Immature natural killer cell (primary cell): Measurements from ENCODE around the gene LRP1. TPM values are rescaled to one million over a fixed set of nuclear protein-coding genes. Genes with fewer than 3 reads are reported as not detected.

Source experiments
- DNase-seq, 3 donors: peaks; one replicate each; pipeline ENCODE4 v3.0.0; 2022; ENCODE audit warnings: mixed read lengths in 1 of 3
- H3K27ac Mint-ChIP-seq, 6 donors: one replicate each; pipeline ENCODE4 v1.8.0; 2020; ENCODE audit warnings: mixed read lengths in 6 of 6, mild to moderate bottlenecking in 5 of 6, inconsistent platforms in 4 of 6, moderate library complexity in 3 of 6
- H3K27me3 Mint-ChIP-seq, 3 donors: one replicate each; pipeline ENCODE4 v1.8.0; 2020 to 2021; ENCODE audit warnings: low read depth in 3 of 3, mild to moderate bottlenecking in 3 of 3, mixed read lengths in 3 of 3, moderate library complexity in 3 of 3, inconsistent platforms in 1 of 3
- H3K36me3 Mint-ChIP-seq, 3 donors: one replicate each; pipeline ENCODE4 v1.8.0; 2020; ENCODE audit warnings: mixed read lengths in 3 of 3, inconsistent platforms in 2 of 3, mild to moderate bottlenecking in 2 of 3
- H3K4me1 Mint-ChIP-seq, 2 donors: one replicate each; pipeline ENCODE4 v1.8.0; 2020; ENCODE audit warnings: inconsistent platforms in 2 of 2, mild to moderate bottlenecking in 2 of 2, mixed read lengths in 2 of 2, moderate library complexity in 1 of 2
- H3K4me3 Mint-ChIP-seq, 5 donors: one replicate each; pipeline ENCODE4 v1.8.0; 2020; ENCODE audit warnings: mild to moderate bottlenecking in 5 of 5, mixed read lengths in 5 of 5, inconsistent platforms in 3 of 5, moderate library complexity in 3 of 5
- H3K9me3 Mint-ChIP-seq, 6 donors: one replicate each; pipeline ENCODE4 v1.8.0; 2020; ENCODE audit warnings: mild to moderate bottlenecking in 6 of 6, mixed read lengths in 6 of 6, inconsistent platforms in 4 of 6, moderate library complexity in 3 of 6
- polyA plus RNA-seq, 3 donors: library from polyadenylated mRNA; unstranded; fragments of 300-500 nt; fragmentation: Illumina TruSeq; gene quantifications; one replicate each; pipeline ENCODE4 v1.2.3, GENCODE V29; 2021

The LRP1 gene
- polyA plus RNA-seq, 3 donors from 2014 or later, result 0.08 to 0.22 TPM; not detected in 1

DNA sequence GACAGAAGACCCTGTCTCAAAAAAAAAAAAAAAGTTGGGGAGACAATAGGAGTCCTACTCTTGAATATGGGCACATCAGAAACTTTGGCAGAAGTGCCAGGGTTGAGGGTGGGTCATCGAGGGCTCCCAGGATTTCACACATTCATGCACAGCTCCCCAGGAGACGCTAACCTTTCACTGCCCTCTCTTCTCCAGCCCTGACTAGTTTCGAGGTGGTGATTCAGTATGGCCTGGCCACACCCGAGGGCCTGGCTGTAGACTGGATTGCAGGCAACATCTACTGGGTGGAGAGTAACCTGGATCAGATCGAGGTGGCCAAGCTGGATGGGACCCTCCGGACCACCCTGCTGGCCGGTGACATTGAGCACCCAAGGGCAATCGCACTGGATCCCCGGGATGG is 48.6 kb downstream of the LRP1 start:
- no peak for DNase-seq
- Mint-ChIP-seq H3K27ac (no peak overlapping the region), H3K4me1 (no peaks in the 10 kb centered on the region), H3K36me3 (no peaks in the 10 kb centered on the region), H3K9me3 (no peaks in the 10 kb centered on the region), H3K4me3 (no peak overlapping the region), H3K27me3 (peaks cover 0 to 5% (median 4%) of the 10 kb centered on the region in 3 donors)

DNA sequence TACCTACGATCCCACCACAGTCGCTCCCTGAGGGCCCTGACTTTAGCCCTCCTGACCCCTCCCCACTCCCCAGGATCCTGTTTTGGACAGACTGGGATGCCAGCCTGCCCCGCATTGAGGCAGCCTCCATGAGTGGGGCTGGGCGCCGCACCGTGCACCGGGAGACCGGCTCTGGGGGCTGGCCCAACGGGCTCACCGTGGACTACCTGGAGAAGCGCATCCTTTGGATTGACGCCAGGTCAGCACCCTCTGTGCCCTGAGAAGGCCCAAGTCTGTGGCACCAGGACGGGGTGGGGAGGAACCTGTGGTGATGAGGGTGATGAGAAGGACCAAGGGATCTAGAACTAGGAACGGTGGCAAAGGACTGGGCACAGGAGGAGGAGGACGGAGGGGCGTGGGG is 49.1 kb downstream of the LRP1 start:
- H3K27ac Mint-ChIP-seq, result no peak overlapping the region
- no peak overlapping the region for H3K4me3 Mint-ChIP-seq
- H3K9me3 Mint-ChIP-seq, result no peaks in the 10 kb centered on the region
- no peak for DNase-seq
- H3K36me3 Mint-ChIP-seq, result no peaks in the 10 kb centered on the region
- peaks cover 0 to 5% (median 4%) of the 10 kb centered on the region in 3 donors for H3K27me3 Mint-ChIP-seq
- H3K4me1 Mint-ChIP-seq, result no peaks in the 10 kb centered on the region

DNA sequence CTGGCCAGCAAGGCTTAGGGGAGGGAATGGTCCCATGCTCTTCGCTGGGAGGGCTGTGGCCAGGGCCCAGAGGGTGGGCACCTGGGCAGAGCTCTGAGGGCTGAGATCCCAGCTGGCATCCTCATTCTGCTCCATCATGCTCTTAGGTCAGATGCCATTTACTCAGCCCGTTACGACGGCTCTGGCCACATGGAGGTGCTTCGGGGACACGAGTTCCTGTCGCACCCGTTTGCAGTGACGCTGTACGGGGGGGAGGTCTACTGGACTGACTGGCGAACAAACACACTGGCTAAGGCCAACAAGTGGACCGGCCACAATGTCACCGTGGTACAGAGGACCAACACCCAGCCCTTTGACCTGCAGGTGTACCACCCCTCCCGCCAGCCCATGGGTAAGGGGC is 49.9 kb downstream of the LRP1 start:
- DNase-seq, result no peak
- no peak overlapping the region for H3K27ac Mint-ChIP-seq
- no peaks in the 10 kb centered on the region for H3K9me3 Mint-ChIP-seq
- H3K4me1 Mint-ChIP-seq, result no peaks in the 10 kb centered on the region
- no peaks in the 10 kb centered on the region for H3K36me3 Mint-ChIP-seq
- H3K4me3 Mint-ChIP-seq, result no peak overlapping the region
- H3K27me3 Mint-ChIP-seq, result peaks cover 0 to 6% (median 3%) of the 10 kb centered on the region in 3 donors

DNA sequence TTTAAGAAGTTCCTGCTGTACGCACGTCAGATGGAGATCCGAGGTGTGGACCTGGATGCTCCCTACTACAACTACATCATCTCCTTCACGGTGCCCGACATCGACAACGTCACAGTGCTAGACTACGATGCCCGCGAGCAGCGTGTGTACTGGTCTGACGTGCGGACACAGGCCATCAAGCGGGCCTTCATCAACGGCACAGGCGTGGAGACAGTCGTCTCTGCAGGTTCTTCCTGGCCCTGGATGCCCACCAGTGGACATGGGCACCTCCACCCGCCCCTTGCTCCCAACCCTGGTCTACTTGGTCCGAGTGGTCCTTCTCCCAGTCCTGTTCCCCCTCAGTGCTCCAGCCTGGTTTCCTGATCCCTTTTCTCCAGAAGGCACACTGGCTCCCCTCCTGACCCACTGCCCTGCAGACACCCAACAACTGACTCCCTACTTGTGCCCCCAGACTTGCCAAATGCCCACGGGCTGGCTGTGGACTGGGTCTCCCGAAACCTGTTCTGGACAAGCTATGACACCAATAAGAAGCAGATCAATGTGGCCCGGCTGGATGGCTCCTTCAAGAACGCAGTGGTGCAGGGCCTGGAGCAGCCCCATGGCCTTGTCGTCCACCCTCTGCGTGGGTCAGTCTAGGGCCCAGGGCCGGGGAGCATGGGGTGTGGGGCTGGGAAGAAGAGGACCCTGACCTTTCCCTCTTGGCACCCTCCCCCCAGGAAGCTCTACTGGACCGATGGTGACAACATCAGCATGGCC is 51.2 kb downstream of the LRP1 start:
- no peaks in the 10 kb centered on the region for H3K4me1 Mint-ChIP-seq
- DNase-seq, result no peak
- no peaks in the 10 kb centered on the region for H3K36me3 Mint-ChIP-seq
- no peak overlapping the region for H3K27ac Mint-ChIP-seq
- H3K4me3 Mint-ChIP-seq, result no peak overlapping the region
- H3K9me3 Mint-ChIP-seq, result no peaks in the 10 kb centered on the region
- peaks cover 0 to 6% (median 6%) of the 10 kb centered on the region in 3 donors for H3K27me3 Mint-ChIP-seq

DNA sequence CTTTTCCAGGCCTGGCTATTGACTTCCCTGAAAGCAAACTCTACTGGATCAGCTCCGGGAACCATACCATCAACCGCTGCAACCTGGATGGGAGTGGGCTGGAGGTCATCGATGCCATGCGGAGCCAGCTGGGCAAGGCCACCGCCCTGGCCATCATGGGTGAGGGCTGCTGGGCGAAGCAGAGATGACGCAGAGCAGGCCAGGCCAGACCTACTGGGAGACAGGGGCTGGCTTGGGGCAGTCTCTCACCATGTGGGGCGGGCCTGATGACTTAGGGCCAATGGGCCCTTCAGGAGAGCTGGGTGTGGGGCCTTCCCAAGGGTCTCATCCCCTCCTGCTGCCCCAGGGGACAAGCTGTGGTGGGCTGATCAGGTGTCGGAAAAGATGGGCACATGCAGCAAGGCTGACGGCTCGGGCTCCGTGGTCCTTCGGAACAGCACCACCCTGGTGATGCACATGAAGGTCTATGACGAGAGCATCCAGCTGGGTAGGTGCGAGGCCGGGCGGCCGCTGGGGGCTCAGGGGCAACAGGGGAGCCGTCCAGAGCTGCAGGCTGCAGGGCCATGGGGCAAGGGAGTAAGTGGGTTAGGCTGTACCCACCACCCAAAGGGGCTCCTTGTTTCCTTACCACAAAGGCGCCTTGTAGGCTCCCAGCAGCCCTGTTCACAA is 52.2 kb downstream of the LRP1 start:
- H3K27ac Mint-ChIP-seq, result no peak overlapping the region
- no peaks in the 10 kb centered on the region for H3K9me3 Mint-ChIP-seq
- H3K4me1 Mint-ChIP-seq, result no peaks in the 10 kb centered on the region
- no peaks in the 10 kb centered on the region for H3K36me3 Mint-ChIP-seq
- no peak overlapping the region for H3K4me3 Mint-ChIP-seq
- no peak for DNase-seq
- H3K27me3 Mint-ChIP-seq, result peaks cover 0 to 6% (median 6%) of the 10 kb centered on the region in 3 donors

GRCh38 chr12:57181072-57181471 is 52.8 kb downstream of the LRP1 start:
- H3K27me3 Mint-ChIP-seq, result peaks cover 0 to 6% (median 5%) of the 10 kb centered on the region in 3 donors
- H3K4me3 Mint-ChIP-seq, result no peak overlapping the region

GRCh38 chr12:57181561-57182155 is 53.4 kb downstream of the LRP1 start:
- H3K9me3 Mint-ChIP-seq, result no peaks in the 10 kb centered on the region
- H3K36me3 Mint-ChIP-seq, result no peaks in the 10 kb centered on the region
- H3K27me3 Mint-ChIP-seq, result peaks cover 0 to 6% (median 3%) of the 10 kb centered on the region in 3 donors
- H3K4me1 Mint-ChIP-seq, result no peaks in the 10 kb centered on the region
- H3K27ac Mint-ChIP-seq, result no peak overlapping the region
- no peak for DNase-seq
- no peak overlapping the region for H3K4me3 Mint-ChIP-seq

More at GRCh38 chr12:57181072-57181471, 52.8 kb downstream of the LRP1 start:
- Mint-ChIP-seq H3K36me3 (no peaks in the 10 kb centered on the region), H3K9me3 (no peaks in the 10 kb centered on the region), H3K27ac (no peak overlapping the region), H3K4me1 (no peaks in the 10 kb centered on the region)
- no peak for DNase-seq

GRCh38 chr12:57182918-57183575 is 54.8 kb downstream of the LRP1 start:
- H3K4me1 Mint-ChIP-seq, result no peaks in the 10 kb centered on the region
- peak; percentile 65 to 72 (median 66) for DNase-seq
- no peak overlapping the region for H3K27ac Mint-ChIP-seq
- H3K27me3 Mint-ChIP-seq, result peaks cover 0 to 6% (median 3%) of the 10 kb centered on the region in 3 donors
- H3K4me3 Mint-ChIP-seq, result no peak overlapping the region
- no peaks in the 10 kb centered on the region for H3K36me3 Mint-ChIP-seq
- H3K9me3 Mint-ChIP-seq, result no peaks in the 10 kb centered on the region

DNA sequence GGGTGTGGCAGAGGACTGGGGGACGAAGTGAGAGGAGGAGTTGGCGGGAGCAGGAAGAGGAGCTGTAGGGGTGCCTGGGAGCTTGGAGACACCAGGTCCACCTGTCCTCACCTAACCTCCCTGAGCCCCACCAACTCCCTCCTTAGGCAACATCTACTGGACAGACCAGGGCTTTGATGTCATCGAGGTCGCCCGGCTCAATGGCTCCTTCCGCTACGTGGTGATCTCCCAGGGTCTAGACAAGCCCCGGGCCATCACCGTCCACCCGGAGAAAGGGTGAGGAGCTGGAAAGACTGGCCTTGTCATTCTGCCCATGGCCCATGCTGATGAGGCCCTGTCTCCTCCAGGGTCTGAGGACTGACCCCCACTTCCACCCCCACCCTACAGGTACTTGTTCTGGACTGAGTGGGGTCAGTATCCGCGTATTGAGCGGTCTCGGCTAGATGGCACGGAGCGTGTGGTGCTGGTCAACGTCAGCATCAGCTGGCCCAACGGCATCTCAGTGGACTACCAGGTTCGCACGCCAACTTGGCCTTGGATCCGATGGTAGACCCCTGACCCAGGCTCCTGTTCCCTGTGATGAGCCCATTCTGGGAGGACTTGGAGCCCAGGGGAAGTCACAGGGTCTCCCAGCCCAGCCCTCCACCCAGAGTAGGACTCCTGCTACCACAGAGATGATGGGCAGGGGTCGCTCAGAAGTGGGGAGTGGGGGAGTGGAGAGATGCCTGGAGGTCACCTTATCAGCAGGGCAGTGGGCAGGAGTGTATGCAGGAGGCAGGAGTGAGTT is 55.8 kb downstream of the LRP1 start:
- no peaks in the 10 kb centered on the region for H3K4me1 Mint-ChIP-seq
- no peaks in the 10 kb centered on the region for H3K9me3 Mint-ChIP-seq
- no peak overlapping the region for H3K4me3 Mint-ChIP-seq
- no peaks in the 10 kb centered on the region for H3K36me3 Mint-ChIP-seq
- peaks cover 0 to 5% (median 5%) of the 10 kb centered on the region in 3 donors for H3K27me3 Mint-ChIP-seq
- H3K27ac Mint-ChIP-seq, result peak overlapping the region in 1 of 6 donors; percentile 15
- DNase-seq, result no peak

- Mint-ChIP-seq H3K27me3 (peaks cover 0 to 5% (median 5%) of the 10 kb centered on the region in 3 donors), H3K4me1 (no peaks in the 10 kb centered on the region), H3K9me3 (no peaks in the 10 kb centered on the region), H3K36me3 (no peaks in the 10 kb centered on the region), H3K4me3 (no peak overlapping the region), H3K27ac (no peak overlapping the region)
- no peak for DNase-seq
Measured at GRCh38 chr12:57185403-57185802, 57.1 kb downstream of the LRP1 start.

DNA sequence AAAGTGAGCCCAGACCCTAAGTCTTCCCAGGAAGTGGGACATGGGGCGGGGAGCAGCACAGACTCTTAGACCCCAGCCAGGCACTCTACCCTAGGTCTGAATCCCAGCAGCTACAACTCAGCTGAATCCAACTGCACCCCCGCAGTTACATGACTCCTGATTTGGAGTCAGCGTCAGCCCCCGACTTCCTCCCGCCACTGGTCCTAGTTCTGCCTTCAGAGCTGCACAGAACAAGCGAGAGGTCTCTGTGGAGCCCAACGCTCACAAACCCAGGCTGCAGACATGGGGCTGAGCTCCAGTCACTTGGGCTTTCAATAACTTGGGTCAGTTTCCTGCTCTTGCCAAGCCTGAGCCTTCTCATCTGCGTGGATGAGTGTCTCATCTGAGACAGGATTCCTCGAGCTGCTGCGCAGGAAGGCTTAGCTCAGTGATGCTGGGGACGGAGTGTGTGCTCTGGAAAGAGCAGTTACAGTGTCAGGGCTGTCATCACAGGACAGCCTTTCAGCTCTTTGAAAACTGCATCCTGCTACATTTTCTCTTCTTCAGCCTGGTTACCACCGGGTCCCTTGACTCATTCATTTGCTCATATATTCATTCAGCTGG is 57.7 kb downstream of the LRP1 start:
- Mint-ChIP-seq H3K4me3 (no peak overlapping the region), H3K36me3 (no peaks in the 10 kb centered on the region), H3K4me1 (no peaks in the 10 kb centered on the region), H3K9me3 (no peaks in the 10 kb centered on the region), H3K27ac (no peak overlapping the region), H3K27me3 (peaks cover 0 to 5% (median 5%) of the 10 kb centered on the region in 3 donors)
- DNase-seq, result no peak

DNA sequence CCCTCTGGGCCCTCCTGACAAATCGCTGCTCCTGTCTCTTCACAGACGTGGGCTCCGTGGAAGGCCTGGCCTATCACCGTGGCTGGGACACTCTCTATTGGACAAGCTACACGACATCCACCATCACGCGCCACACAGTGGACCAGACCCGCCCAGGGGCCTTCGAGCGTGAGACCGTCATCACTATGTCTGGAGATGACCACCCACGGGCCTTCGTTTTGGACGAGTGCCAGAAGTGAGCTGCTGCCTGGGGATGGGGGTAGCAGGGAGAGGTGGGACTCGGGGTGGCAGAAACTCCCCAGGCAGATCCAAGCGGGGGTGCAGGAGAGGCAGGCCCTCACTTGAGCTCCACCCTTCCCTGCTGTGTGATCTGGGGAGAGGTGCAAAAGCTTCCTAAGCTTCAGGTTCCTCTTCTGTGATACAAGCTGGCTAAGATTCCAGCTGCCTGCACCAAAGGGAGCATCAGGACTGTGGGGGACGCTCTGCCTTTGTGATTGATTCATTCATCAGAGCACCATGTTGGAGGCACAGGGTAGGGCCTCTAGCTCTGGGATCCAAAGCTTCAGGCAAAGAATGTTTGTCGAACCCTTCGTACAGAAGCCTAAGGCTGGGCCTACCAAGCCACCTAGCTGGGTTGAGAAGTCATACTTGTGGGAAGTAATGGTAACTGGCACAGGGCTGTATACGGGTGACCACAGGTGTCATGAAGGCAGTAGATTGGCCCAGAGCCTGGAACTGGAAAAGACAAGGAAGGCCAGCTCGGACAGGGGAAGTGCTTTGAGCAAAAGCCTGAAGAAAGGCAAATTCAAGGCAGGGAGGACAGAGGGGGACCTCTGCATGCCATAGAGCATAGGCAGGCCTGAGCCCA is 59.2 kb downstream of the LRP1 start:
- H3K27me3 Mint-ChIP-seq, result peaks cover 0 to 7% (median 5%) of the 10 kb centered on the region in 3 donors
- H3K4me3 Mint-ChIP-seq, result no peak overlapping the region
- H3K27ac Mint-ChIP-seq, result no peak overlapping the region
- H3K9me3 Mint-ChIP-seq, result no peaks in the 10 kb centered on the region
- DNase-seq, result no peak
- H3K36me3 Mint-ChIP-seq, result no peaks in the 10 kb centered on the region
- H3K4me1 Mint-ChIP-seq, result no peaks in the 10 kb centered on the region
